HG02759 (cell line): Measurements from ENCODE around the gene COP1.
A peak's percentile ranks its signal among the peaks of the same experiment; 100 is the strongest.
"Not testable (repeated sequence)": the region's sequence is repeated elsewhere in the genome, so short reads cannot be mapped to it uniquely, and the experiment has no call there.

Experiments used
- ATAC-seq: cut with Tn5 transposase; IDR thresholded peaks from one replicate; pipeline ENCODE4 v1.9.1; 2021; ENCODE audit warnings: mild to moderate bottlenecking, moderate library complexity; ENCODE audit not compliant: unreplicated experiment

Gene COP1

DNA sequence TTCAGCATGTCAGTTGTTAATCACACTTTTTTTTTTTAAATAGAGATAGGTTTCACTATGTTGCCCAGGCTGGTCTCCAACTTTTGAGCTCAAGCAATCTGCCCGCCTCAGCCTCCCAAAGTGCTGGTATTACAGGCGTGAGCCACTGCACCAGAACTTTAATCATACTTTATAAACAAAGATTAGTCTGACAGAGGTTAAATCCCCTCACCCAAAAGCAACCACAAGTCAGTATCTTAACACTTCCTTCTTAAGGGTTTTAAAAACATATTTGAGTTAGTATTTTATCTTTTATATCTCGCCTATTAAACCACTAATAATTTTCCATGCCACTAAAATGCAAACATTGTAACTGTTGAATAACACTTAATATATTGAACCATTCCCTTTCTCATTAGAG, 70.2 kb downstream of the COP1 start:
- ATAC-seq, result no peak

GRCh38 chr1:176134666-176135065, 72.4 kb downstream of the COP1 start:
- ATAC-seq, result no peak

DNA sequence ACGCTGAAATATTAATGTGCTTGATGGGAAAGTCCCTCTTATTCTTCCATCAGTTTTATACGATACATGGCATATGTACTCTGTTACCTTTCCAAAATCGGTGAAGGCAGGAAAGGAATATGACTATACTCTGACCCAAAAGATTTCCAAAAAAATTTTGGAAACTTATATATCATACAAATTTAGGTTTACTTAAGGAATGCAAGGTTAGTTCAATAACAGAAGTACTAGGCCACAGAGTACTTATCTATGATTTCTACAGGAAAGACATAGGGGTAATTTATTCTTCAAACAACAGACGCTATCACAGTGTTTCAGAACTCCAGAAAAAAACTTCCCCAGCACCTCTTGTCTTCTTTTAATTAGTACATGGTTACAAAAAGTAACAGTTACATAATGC, 84.8 kb downstream of the COP1 start:
- no peak for ATAC-seq

DNA sequence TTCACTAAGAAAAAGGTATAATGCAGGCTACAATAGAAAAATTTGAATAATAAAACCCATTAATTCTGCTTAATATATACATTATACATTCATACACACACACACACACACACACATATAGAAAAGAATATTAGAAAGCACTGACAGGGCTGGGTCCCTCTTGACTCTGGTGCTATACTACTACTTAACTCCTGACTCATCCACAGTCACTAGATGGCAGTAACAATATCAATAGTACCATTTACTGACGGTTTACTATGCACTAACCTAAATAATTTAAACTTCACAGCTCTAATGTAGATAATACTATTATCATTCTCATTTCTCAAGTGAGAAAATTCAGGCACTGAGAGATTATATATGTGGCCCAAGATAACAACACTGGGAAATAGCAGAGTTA, 87.5 kb downstream of the COP1 start:
- ATAC-seq, result peak; percentile 54

- no peak for ATAC-seq
Observed at GRCh38 chr1:176118985-176119384, 88.1 kb downstream of the COP1 start.

- no peak for ATAC-seq
Observed at GRCh38 chr1:176111835-176112234, 95.3 kb downstream of the COP1 start.

DNA sequence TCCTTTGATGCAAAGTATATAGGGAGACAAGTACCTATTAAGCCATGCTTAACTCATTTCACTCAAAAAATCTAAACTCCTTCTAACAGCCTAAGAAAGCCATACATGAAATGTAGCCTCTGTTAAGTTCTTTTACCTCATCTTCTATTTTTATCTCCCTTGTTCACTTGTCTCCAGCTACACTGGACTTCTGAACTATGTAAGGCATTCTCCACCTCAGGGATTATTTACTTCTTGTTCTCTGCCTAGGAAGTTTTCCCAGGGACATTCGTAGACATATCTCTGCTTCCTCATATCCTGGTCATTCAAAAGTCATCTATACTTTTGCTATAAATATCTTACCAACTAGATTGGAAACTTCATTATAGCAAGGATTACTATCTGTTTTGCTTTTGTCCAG, 96.9 kb downstream of the COP1 start:
- no peak for ATAC-seq

DNA sequence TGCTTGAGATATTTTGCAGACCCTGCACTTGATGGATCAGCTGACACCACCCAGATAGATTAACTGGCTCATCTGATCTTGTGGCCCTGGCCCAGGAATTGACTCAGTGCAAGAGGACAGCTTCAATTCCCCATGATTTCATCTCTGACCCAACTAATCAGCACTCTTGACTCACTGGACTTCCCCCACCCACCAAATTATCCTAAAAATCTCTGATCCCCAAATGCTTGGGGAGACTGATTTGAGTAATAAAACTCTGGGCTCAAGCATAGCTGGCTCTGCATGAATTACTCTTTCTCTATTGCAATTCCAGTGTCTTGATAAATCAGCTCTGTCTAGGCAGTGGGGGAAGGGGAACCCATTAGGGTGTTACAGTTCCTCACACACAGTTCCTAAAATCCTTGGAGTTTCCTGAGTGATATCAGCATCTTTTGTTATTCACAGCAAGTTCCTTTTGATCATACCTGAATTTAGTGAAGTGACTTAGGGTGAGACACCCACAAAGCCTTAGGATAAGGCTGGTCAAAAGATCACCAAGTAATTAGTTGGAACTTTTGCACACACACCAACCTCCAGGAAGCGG, 104.2 kb downstream of the COP1 start:
- no peak for ATAC-seq

DNA sequence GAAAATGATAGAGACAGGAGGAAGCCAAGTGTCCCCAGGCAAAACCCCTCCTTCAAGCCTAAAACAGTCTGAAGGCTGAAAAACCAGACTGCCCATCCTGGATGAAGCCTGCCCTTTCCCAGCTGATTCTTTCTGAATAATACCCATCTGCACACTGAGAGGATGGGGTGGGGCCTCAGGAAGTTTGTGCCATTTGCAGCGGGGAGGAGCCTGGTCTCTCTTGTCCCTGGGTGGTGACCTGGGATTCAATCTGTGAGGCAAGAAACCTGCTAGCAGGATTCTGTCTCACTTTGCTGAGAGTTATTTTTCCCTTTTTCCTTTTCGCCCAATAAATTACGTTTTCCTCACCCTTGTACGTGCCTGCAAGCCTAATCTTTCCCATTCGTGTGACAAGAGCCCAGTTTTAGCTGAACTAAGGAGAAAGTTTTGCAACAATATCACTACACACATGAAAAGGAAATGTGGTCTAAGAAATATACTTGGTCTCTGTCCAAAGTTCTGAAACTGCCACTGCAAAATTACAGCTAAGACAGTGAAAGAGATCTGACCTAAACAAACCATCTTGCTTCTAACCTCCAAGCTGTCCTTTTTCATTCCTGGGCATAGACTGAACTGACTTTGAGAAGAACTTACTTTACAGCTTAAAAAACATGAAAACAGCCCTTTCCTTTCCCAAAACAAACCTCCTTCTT, 105.0 kb downstream of the COP1 start:
- ATAC-seq, result no peak

GRCh38 chr1:176098560-176098959, 108.5 kb downstream of the COP1 start:
- no peak for ATAC-seq

- ATAC-seq, result no peak
Observed at GRCh38 chr1:176096015-176096414, 111.1 kb downstream of the COP1 start.

DNA sequence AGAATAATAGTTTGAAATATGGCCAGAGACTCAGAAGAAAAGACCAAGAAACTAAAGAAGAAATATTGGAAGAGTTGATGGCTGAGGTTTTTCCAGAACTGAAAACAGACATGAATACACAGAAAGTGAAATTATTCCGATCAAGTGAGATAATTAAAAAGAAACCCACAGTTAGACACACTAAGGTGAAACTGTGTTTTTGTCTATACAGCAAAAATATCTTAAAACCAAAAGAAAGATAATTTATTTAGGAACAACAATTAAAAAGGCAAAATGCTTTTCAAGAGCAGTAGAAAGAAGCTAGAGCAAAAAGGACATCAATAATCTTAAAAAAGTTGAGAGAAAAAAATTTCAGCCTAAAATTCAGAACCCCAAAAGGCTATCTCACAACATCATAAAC, 116.3 kb downstream of the COP1 start:
- no peak for ATAC-seq

DNA sequence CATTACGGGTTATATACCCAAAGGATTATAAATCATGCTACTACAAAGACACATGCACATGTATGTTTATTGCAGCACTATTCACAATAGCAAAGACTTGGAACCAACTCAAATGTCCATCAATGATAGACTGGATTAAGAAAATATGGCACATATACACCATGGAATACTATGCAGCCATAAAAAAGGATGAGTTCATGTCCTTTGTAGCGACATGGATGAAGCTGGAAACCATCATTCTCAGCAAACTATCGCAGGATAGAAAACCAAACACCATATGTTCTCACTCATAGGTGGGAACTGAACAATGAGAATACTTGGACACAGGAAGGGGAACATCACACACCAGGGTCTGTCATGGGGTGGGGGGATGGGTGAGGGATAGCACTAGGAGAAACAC, 119.3 kb downstream of the COP1 start:
- ATAC-seq, result not testable (repeated sequence)

- ATAC-seq, result peak; percentile 59
Observed at GRCh38 chr1:176073524-176074157, 133.4 kb downstream of the COP1 start.

GRCh38 chr1:176068901-176069300, 138.2 kb downstream of the COP1 start:
- ATAC-seq, result no peak

DNA sequence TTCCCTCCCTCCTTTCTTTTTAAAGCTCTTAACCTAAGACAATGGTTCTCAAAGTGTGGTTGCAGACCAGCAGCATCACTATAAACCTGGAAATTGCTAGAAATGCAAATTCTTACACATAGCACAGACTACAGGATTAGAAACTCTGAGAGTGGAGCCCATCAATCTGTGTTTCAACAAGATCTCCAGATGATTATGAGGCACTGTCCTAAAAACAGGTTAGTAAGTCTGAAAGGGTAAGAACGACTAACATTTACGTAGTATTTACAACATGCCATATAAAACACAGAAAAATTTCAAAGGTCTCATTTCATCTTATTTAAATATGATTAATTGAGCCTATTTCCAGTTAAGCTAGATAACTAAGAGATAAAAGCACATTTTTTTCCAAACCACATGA, 138.8 kb downstream of the COP1 start:
- no peak for ATAC-seq

GRCh38 chr1:176066709-176067108, 140.4 kb downstream of the COP1 start:
- no peak for ATAC-seq

GRCh38 chr1:176058686-176059085, 148.4 kb downstream of the COP1 start:
- ATAC-seq, result no peak

- ATAC-seq, result no peak
Observed at GRCh38 chr1:176056312-176056711, 150.8 kb downstream of the COP1 start.

GRCh38 chr1:176055398-176055797, 151.7 kb downstream of the COP1 start:
- ATAC-seq, result no peak

- ATAC-seq, result no peak
Observed at GRCh38 chr1:176051902-176052518, 155.1 kb downstream of the COP1 start.

DNA sequence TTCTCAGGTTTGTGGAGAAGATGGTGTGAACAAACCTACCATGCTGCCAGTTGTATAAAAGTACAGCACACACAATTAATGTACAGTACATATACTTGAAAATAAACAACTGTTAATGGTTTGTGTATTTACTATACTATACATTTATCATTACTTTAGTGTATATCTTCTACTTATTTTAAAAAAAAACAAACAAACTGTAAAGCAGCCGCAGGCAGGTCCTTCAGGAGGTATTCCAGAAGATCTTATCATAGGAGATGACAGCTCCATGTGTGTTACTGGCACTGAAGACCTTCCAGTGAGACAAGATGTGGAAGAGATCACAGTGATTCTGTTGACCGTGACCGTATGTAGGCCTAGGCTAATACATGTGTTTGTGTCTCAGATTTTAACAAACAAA, 155.7 kb downstream of the COP1 start:
- no peak for ATAC-seq
